ENCODE measurements around the gene ZGPAT.
"Not testable (repeated sequence)": the region's sequence is repeated elsewhere in the genome, so short reads cannot be mapped to it uniquely, and the experiment has no call there.

Gene ZGPAT

GRCh38 chr20:63773571-63774241 is 65.9 kb downstream of the ZGPAT start:
- H3K4me3 ChIP-seq (ENCODE audit: low read length, poor library complexity, severe bottlenecking), result no peak overlapping the region
- no peaks in the 10 kb centered on the region for H3K4me1 ChIP-seq (ENCODE audit: insufficient read depth, low read length, poor library complexity, severe bottlenecking)

GRCh38 chr20:63774306-63774705 is 66.5 kb downstream of the ZGPAT start:
- no peak overlapping the region for H2AFZ ChIP-seq (ENCODE audit: low read length)
- no peaks in the 10 kb centered on the region for H3K27me3 ChIP-seq (ENCODE audit: insufficient read depth, low read length, poor library complexity, severe bottlenecking)
- H3K4me3 ChIP-seq (ENCODE audit: low read length, poor library complexity, severe bottlenecking), result no peak overlapping the region
- no peaks in the 10 kb centered on the region for H3K79me2 ChIP-seq (ENCODE audit: insufficient read depth, low read length)
- TF ChIP-seq EZH2phosphoT487 (IDR thresholded peaks at IDR 0.05; ENCODE audit: borderline replicate concordance) (no peak), CTCF (conservative IDR thresholded peaks at IDR 0.05; ENCODE audit: low read length) (no peak)
- H3K4me2 ChIP-seq (ENCODE audit: low read depth, low read length, poor library complexity, severe bottlenecking), result no peak overlapping the region
- H3K4me1 ChIP-seq (ENCODE audit: insufficient read depth, low read length, poor library complexity, severe bottlenecking), result no peaks in the 10 kb centered on the region
- no peaks in the 10 kb centered on the region for H3F3A ChIP-seq (ENCODE audit: low read depth)
- no peak overlapping the region for H3K9ac ChIP-seq (ENCODE audit: low read depth, low read length, poor library complexity, severe bottlenecking)
- no peaks in the 10 kb centered on the region for H4K20me1 ChIP-seq (ENCODE audit: insufficient read depth, low read length, poor library complexity, severe bottlenecking)
- H3K36me3 ChIP-seq (ENCODE audit: insufficient read depth, low read length), result no peaks in the 10 kb centered on the region
- no peaks in the 10 kb centered on the region for H3K9me2 ChIP-seq (replicated peaks; ENCODE audit: low read depth, low read length)
- no peaks in the 10 kb centered on the region for H3K9me3 ChIP-seq (ENCODE audit: insufficient read depth, low read depth, low read length)

More at GRCh38 chr20:63773571-63774241, 65.9 kb downstream of the ZGPAT start:
- Histone ChIP-seq H3F3A (ENCODE audit: low read depth) (no peaks in the 10 kb centered on the region), H3K9me2 (replicated peaks; ENCODE audit: low read depth, low read length) (no peaks in the 10 kb centered on the region), H3K27me3 (ENCODE audit: insufficient read depth, low read length, poor library complexity, severe bottlenecking) (no peaks in the 10 kb centered on the region), H3K36me3 (ENCODE audit: insufficient read depth, low read length) (no peaks in the 10 kb centered on the region), H3K4me2 (ENCODE audit: low read depth, low read length, poor library complexity, severe bottlenecking) (no peak overlapping the region), H3K79me2 (ENCODE audit: insufficient read depth, low read length) (no peaks in the 10 kb centered on the region), H4K20me1 (ENCODE audit: insufficient read depth, low read length, poor library complexity, severe bottlenecking) (no peaks in the 10 kb centered on the region), H2AFZ (ENCODE audit: low read length) (no peak overlapping the region), H3K9me3 (ENCODE audit: insufficient read depth, low read depth, low read length) (no peaks in the 10 kb centered on the region), H3K9ac (ENCODE audit: low read depth, low read length, poor library complexity, severe bottlenecking) (no peak overlapping the region)
- TF ChIP-seq CTCF (conservative IDR thresholded peaks at IDR 0.05; ENCODE audit: low read length) (no peak), EZH2phosphoT487 (IDR thresholded peaks at IDR 0.05; ENCODE audit: borderline replicate concordance) (no peak)

GRCh38 chr20:63775096-63775978 is 67.5 kb downstream of the ZGPAT start:
- H3K4me3 ChIP-seq (ENCODE audit: low read length, poor library complexity, severe bottlenecking), result no peak overlapping the region

GRCh38 chr20:63776875-63777274 is 69.0 kb downstream of the ZGPAT start:
- H3K9me3 ChIP-seq (ENCODE audit: insufficient read depth, low read depth, low read length); H3K9ac ChIP-seq (ENCODE audit: low read depth, low read length, poor library complexity, severe bottlenecking); H3K27me3 ChIP-seq (ENCODE audit: insufficient read depth, low read length, poor library complexity, severe bottlenecking); H3F3A ChIP-seq (ENCODE audit: low read depth); H3K36me3 ChIP-seq (ENCODE audit: insufficient read depth, low read length); H4K20me1 ChIP-seq (ENCODE audit: insufficient read depth, low read length, poor library complexity, severe bottlenecking); H3K79me2 ChIP-seq (ENCODE audit: insufficient read depth, low read length); H3K9me2 ChIP-seq (replicated peaks; ENCODE audit: low read depth, low read length); H3K4me1 ChIP-seq (ENCODE audit: insufficient read depth, low read length, poor library complexity, severe bottlenecking); H3K4me3 ChIP-seq (ENCODE audit: low read length, poor library complexity, severe bottlenecking); H2AFZ ChIP-seq (ENCODE audit: low read length); H3K4me2 ChIP-seq (ENCODE audit: low read depth, low read length, poor library complexity, severe bottlenecking): not testable (repeated sequence)

More at GRCh38 chr20:63775096-63775978, 67.5 kb downstream of the ZGPAT start:
- Histone ChIP-seq H3K9me3 (ENCODE audit: insufficient read depth, low read depth, low read length) (no peaks in the 10 kb centered on the region), H3K27me3 (ENCODE audit: insufficient read depth, low read length, poor library complexity, severe bottlenecking) (no peaks in the 10 kb centered on the region), H3K9me2 (replicated peaks; ENCODE audit: low read depth, low read length) (no peaks in the 10 kb centered on the region), H3K4me1 (ENCODE audit: insufficient read depth, low read length, poor library complexity, severe bottlenecking) (no peaks in the 10 kb centered on the region), H3K36me3 (ENCODE audit: insufficient read depth, low read length) (no peaks in the 10 kb centered on the region), H3F3A (ENCODE audit: low read depth) (no peaks in the 10 kb centered on the region), H3K4me2 (ENCODE audit: low read depth, low read length, poor library complexity, severe bottlenecking) (no peak overlapping the region), H4K20me1 (ENCODE audit: insufficient read depth, low read length, poor library complexity, severe bottlenecking) (no peaks in the 10 kb centered on the region), H2AFZ (ENCODE audit: low read length) (no peak overlapping the region), H3K79me2 (ENCODE audit: insufficient read depth, low read length) (no peaks in the 10 kb centered on the region), H3K9ac (ENCODE audit: low read depth, low read length, poor library complexity, severe bottlenecking) (no peak overlapping the region)
- no peak; the same call in 1 of the 2 replicates for TF ChIP-seq CTCF (conservative IDR thresholded peaks at IDR 0.05; ENCODE audit: low read length)
- no peak for TF ChIP-seq EZH2phosphoT487 (IDR thresholded peaks at IDR 0.05; ENCODE audit: borderline replicate concordance)
